HEK293 (cell line): ENCODE measurements around the gene MICU1.

ENCODE experiments used
- CTCF ChIA-PET: fragments of 350-600 bp; formaldehyde crosslinking; extraction: SDS; loops from one replicate; lab custom pipeline; 2021; ENCODE audit warnings: antibody characterized with exemption; lab: Yijun Ruan, JAX
- POLR2A ChIA-PET: fragments of 300-600 bp; formaldehyde crosslinking; extraction: SDS; loops from one replicate; lab custom pipeline; 2020; ENCODE audit warnings: antibody characterized with exemption, inconsistent platforms; lab: Yijun Ruan, JAX
- H3K27ac ChIP-seq: fragments of 200-500 bp; sonication (Bioruptor generic); 2 replicates; pipeline ENCODE4 v1.5.1; 2014; ENCODE audit warnings: low read depth, low read length, control low read depth, inconsistent platforms; ENCODE audit errors: extremely low read depth
- H3K36me3 ChIP-seq, 2 experiments: fragments of 200-500 bp in 1 of 2; sonication (Bioruptor generic) in 1 of 2; 1 replicate in 1 of 2; 2 replicates in 1 of 2; pipeline ENCODE4 v1.5.1; 2014 to 2017; ENCODE audit warnings: inconsistent platforms in 2 of 2, low read length in 2 of 2; ENCODE audit not compliant: control insufficient read depth in 2 of 2, insufficient read depth in 1 of 2
- H3K4me1 ChIP-seq: fragments of 200-500 bp; sonication (Bioruptor generic); 2 replicates; pipeline ENCODE4 v1.5.1; 2014; ENCODE audit warnings: mild to moderate bottlenecking, low read length, inconsistent platforms; ENCODE audit not compliant: control insufficient read depth, insufficient read depth
- H3K4me3 ChIP-seq: 2 replicates; pipeline ENCODE4 v1.5.1; 2011; ENCODE audit warnings: low read depth, mild to moderate bottlenecking, control low read depth, low read length, moderate library complexity
- H3K9me3 ChIP-seq: fragments of 200-500 bp; sonication (Bioruptor generic); 2 replicates; pipeline ENCODE4 v1.5.1; 2014; ENCODE audit warnings: low read depth, low read length, inconsistent platforms; ENCODE audit not compliant: control insufficient read depth, insufficient read depth
- GFI1B ChIP-seq: fragments of 450-650 bp; formaldehyde crosslinking; IDR thresholded peaks from 2 replicates; pipeline ENCODE4 v1.5.1; 2016; ENCODE audit warnings: missing biosample characterization, missing genetic modification characterization
- HOXC10 ChIP-seq: sonication (generic); formaldehyde crosslinking; IDR thresholded peaks from 2 replicates; pipeline ENCODE4 v1.8.1; 2023; ENCODE audit warnings: mild to moderate bottlenecking, missing genetic modification reagents
- OSR2 ChIP-seq: fragments of 450-650 bp; formaldehyde crosslinking; IDR thresholded peaks from 2 replicates; pipeline ENCODE4 v1.5.1; 2016; ENCODE audit warnings: missing biosample characterization, missing genetic modification characterization
- TCF7L2 ChIP-seq: IDR thresholded peaks from 2 replicates; pipeline ENCODE4 v1.6.1; 2011; ENCODE audit warnings: low read depth, mild to moderate bottlenecking, inconsistent platforms, low read length, moderate library complexity, borderline replicate concordance
- YY1 ChIP-seq: fragments of 450-650 bp; formaldehyde crosslinking; IDR thresholded peaks from 2 replicates; pipeline ENCODE4 v1.5.1; 2018; ENCODE audit warnings: missing biosample characterization, missing genetic modification characterization
- ZBTB7A ChIP-seq: fragments of 450-650 bp; formaldehyde crosslinking; IDR thresholded peaks from 2 replicates; pipeline ENCODE4 v1.5.1; 2016; ENCODE audit warnings: low read depth, missing biosample characterization, missing genetic modification characterization
- ZFHX2 ChIP-seq: fragments of 450-650 bp; formaldehyde crosslinking; conservative IDR thresholded peaks from 2 replicates; pipeline ENCODE4 v1.5.1; 2016; ENCODE audit warnings: missing biosample characterization, missing genetic modification characterization
- ZNF239 ChIP-seq: fragments of 450-650 bp; formaldehyde crosslinking; IDR thresholded peaks from 2 replicates; pipeline ENCODE4 v1.5.1; 2016; ENCODE audit warnings: missing biosample characterization, missing genetic modification characterization
- ZNF311 ChIP-seq: fragments of 450-650 bp; formaldehyde crosslinking; IDR thresholded peaks from 2 replicates; pipeline ENCODE4 v1.5.1; 2017; ENCODE audit warnings: missing biosample characterization, missing genetic modification characterization, borderline replicate concordance
- ZNF324 ChIP-seq: fragments of 450-650 bp; formaldehyde crosslinking; IDR thresholded peaks from 2 replicates; pipeline ENCODE4 v1.5.1; 2016; ENCODE audit warnings: missing biosample characterization, missing genetic modification characterization
- ZNF341 ChIP-seq: fragments of 450-650 bp; formaldehyde crosslinking; IDR thresholded peaks from 2 replicates; pipeline ENCODE4; 2016; ENCODE audit warnings: low read depth, missing biosample characterization, missing genetic modification characterization
- ZNF426 ChIP-seq: fragments of 450-650 bp; formaldehyde crosslinking; IDR thresholded peaks from 2 replicates; pipeline ENCODE4 v1.5.1; 2017; ENCODE audit warnings: missing biosample characterization, missing genetic modification characterization, mild to moderate bottlenecking, inconsistent platforms, moderate library complexity
- ZNF433 ChIP-seq: fragments of 450-650 bp; formaldehyde crosslinking; IDR thresholded peaks from 2 replicates; pipeline ENCODE4 v1.5.1; 2016; ENCODE audit warnings: missing biosample characterization, missing genetic modification characterization, low read depth
- ZNF501 ChIP-seq: fragments of 450-650 bp; formaldehyde crosslinking; IDR thresholded peaks from 2 replicates; pipeline ENCODE4 v1.5.1; 2016; ENCODE audit warnings: missing biosample characterization, missing genetic modification characterization
- ZNF544 ChIP-seq: fragments of 450-650 bp; formaldehyde crosslinking; IDR thresholded peaks from 2 replicates; pipeline ENCODE4 v1.5.0; 2017; ENCODE audit warnings: missing biosample characterization, missing genetic modification characterization
- ZNF561 ChIP-seq: fragments of 450-650 bp; IDR thresholded peaks from 2 replicates; pipeline ENCODE4 v1.5.1; 2018; ENCODE audit warnings: missing biosample characterization, missing genetic modification characterization, borderline replicate concordance
- ZNF600 ChIP-seq: fragments of 450-650 bp; formaldehyde crosslinking; IDR thresholded peaks from 2 replicates; pipeline ENCODE4 v1.5.1; 2016; ENCODE audit warnings: missing biosample characterization, missing genetic modification characterization
- ZNF621 ChIP-seq: fragments of 450-650 bp; formaldehyde crosslinking; IDR thresholded peaks from 2 replicates; pipeline ENCODE4 v1.5.1; 2017; ENCODE audit warnings: missing biosample characterization, missing genetic modification characterization
- ZNF623 ChIP-seq: fragments of 450-650 bp; formaldehyde crosslinking; IDR thresholded peaks from 2 replicates; pipeline ENCODE4 v1.5.1; 2016; ENCODE audit warnings: missing biosample characterization, missing genetic modification characterization
- ZNF624 ChIP-seq: fragments of 450-650 bp; formaldehyde crosslinking; IDR thresholded peaks from 2 replicates; pipeline ENCODE4 v1.5.1; 2017; ENCODE audit warnings: missing biosample characterization, missing genetic modification characterization
- ZNF747 ChIP-seq: fragments of 450-650 bp; formaldehyde crosslinking; IDR thresholded peaks from 2 replicates; pipeline ENCODE4 v1.5.1; 2016; ENCODE audit warnings: missing biosample characterization, missing genetic modification characterization
- ZSCAN23 ChIP-seq: fragments of 450-650 bp; formaldehyde crosslinking; IDR thresholded peaks from 2 replicates; pipeline ENCODE4 v1.5.1; 2016; ENCODE audit warnings: missing biosample characterization, missing genetic modification characterization
- ZSCAN30 ChIP-seq: fragments of 450-650 bp; IDR thresholded peaks from 2 replicates; pipeline ENCODE4 v1.5.1; 2018; ENCODE audit warnings: missing biosample characterization, mild to moderate bottlenecking, missing genetic modification characterization, moderate library complexity
- TF ChIP-seq, protein P1 (sequence below): fragments of 450-650 bp; formaldehyde crosslinking; IDR thresholded peaks from 2 replicates; pipeline ENCODE4 v1.5.1; 2017; ENCODE audit warnings: missing biosample characterization, mild to moderate bottlenecking, missing genetic modification characterization, moderate library complexity
- TF ChIP-seq, protein P2 (sequence below): fragments of 450-650 bp; formaldehyde crosslinking; IDR thresholded peaks from 2 replicates; pipeline ENCODE4 v1.5.1; 2016; ENCODE audit warnings: missing biosample characterization, missing genetic modification characterization
- TF ChIP-seq, protein P3 (sequence below): fragments of 450-650 bp; formaldehyde crosslinking; IDR thresholded peaks from 2 replicates; pipeline ENCODE4 v1.5.1; 2016; ENCODE audit warnings: missing biosample characterization, missing genetic modification characterization
- TF ChIP-seq, protein P4 (sequence below): fragments of 450-650 bp; IDR thresholded peaks from 2 replicates; pipeline ENCODE4 v1.5.1; 2018; ENCODE audit warnings: missing biosample characterization, mild to moderate bottlenecking, missing genetic modification characterization
- TF ChIP-seq, protein P5 (sequence below): fragments of 450-650 bp; formaldehyde crosslinking; IDR thresholded peaks from 2 replicates; pipeline ENCODE4 v1.5.1; 2016; ENCODE audit warnings: missing biosample characterization, missing genetic modification characterization

MICU1 gene

DNA sequence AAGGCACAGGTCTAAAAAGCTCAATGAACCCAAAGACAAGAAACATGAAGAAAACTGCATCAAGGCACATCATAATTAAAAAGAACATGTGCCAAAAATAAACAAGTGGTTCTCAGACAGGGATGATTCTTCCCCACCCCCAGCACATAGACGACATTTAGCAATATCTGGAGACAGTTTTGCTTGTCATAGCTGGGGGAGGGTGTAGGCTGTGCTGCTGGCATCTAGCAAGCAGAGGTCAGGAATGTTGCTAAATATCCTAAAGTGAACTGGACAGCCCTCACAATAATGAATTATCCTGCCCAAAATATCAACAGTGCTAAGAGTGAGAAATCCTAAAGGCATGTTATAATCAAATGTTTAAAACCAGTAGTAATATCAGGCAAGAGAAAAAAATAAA, 122.6 kb downstream of the MICU1 start (continued):
- no peak for TF ChIP-seq ZNF426
- TF ChIP-seq TCF7L2, result no peak
- no peak for TF ChIP-seq ZNF624 (tag by site-specific recombination)
- TF ChIP-seq HOXC10 (CRISPR knock-in tag), result no peak
- no peak for TF ChIP-seq ZNF621 (tag by site-specific recombination)
- TF ChIP-seq ZNF311, result no peak
- TF ChIP-seq GFI1B (tag by site-specific recombination), result no peak
- TF ChIP-seq ZNF544 (tag by site-specific recombination), result no peak

DNA sequence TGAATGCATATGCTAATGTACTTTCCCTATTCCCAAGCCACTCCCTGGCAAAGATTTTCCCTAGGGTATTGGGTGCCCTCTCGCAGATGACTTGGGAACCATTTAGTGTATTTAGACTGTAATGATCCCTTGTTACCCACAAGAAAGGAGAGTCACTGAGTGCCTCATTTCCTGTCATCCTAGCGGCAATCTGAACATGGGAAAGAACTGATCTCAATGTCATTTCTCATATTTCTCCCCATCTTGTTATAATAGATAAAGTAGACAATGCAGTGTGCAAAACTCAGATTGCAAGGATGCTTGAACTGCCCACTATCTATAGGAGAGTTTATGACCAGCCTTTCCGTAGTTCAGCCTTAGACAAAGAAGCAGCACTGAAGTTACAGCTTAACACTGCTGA, 123.3 kb downstream of the MICU1 start:
- CTCF ChIA-PET, result no interaction called here
- POLR2A ChIA-PET, result no interaction called here

More for the DNA sequence above, 123.3 kb downstream of the MICU1 start:
- no peaks in the 10 kb centered on the region for H3K36me3 ChIP-seq
- no peak overlapping the region for H3K4me3 ChIP-seq
- TF ChIP-seq, protein P1, sequence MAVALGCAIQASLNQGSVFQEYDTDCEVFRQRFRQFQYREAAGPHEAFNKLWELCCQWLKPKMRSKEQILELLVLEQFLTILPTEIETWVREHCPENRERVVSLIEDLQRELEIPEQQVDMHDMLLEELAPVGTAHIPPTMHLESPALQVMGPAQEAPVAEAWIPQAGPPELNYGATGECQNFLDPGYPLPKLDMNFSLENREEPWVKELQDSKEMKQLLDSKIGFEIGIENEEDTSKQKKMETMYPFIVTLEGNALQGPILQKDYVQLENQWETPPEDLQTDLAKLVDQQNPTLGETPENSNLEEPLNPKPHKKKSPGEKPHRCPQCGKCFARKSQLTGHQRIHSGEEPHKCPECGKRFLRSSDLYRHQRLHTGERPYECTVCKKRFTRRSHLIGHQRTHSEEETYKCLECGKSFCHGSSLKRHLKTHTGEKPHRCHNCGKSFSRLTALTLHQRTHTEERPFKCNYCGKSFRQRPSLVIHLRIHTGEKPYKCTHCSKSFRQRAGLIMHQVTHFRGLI, result no peak
- TF ChIP-seq ZNF324 (tag by site-specific recombination) (no peak), ZBTB7A (tag by site-specific recombination) (no peak), ZNF501 (tag by site-specific recombination) (no peak), YY1 (tag by site-specific recombination) (no peak), ZNF561 (no peak), ZNF600 (tag by site-specific recombination) (no peak), ZSCAN30 (tag by site-specific recombination) (no peak), ZNF341 (tag by site-specific recombination) (no peak), ZNF747 (tag by site-specific recombination) (no peak), ZNF239 (tag by site-specific recombination) (no peak), OSR2 (tag by site-specific recombination) (no peak), ZSCAN23 (tag by site-specific recombination) (no peak), ZFHX2 (tag by site-specific recombination) (no peak), ZNF433 (tag by site-specific recombination) (no peak), ZNF623 (tag by site-specific recombination) (no peak)
- TF ChIP-seq, protein P2, sequence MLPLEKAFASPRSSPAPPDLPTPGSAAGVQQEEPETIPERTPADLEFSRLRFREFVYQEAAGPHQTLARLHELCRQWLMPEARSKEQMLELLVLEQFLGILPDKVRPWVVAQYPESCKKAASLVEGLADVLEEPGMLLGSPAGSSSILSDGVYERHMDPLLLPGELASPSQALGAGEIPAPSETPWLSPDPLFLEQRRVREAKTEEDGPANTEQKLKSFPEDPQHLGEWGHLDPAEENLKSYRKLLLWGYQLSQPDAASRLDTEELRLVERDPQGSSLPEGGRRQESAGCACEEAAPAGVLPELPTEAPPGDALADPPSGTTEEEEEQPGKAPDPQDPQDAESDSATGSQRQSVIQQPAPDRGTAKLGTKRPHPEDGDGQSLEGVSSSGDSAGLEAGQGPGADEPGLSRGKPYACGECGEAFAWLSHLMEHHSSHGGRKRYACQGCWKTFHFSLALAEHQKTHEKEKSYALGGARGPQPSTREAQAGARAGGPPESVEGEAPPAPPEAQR (tag by site-specific recombination), result no peak
- TF ChIP-seq, protein P3, sequence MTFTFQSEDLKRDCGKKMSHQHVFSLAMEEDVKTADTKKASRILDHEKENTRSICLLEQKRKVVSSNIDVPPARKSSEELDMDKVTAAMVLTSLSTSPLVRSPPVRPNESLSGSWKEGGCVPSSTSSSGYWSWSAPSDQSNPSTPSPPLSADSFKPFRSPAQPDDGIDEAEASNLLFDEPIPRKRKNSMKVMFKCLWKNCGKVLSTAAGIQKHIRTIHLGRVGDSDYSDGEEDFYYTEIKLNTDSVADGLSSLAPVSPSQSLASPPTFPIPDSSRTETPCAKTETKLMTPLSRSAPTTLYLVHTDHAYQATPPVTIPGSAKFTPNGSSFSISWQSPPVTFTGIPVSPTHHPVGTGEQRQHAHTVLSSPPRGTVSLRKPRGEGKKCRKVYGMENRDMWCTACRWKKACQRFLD, result no peak
- TF ChIP-seq, protein P4, sequence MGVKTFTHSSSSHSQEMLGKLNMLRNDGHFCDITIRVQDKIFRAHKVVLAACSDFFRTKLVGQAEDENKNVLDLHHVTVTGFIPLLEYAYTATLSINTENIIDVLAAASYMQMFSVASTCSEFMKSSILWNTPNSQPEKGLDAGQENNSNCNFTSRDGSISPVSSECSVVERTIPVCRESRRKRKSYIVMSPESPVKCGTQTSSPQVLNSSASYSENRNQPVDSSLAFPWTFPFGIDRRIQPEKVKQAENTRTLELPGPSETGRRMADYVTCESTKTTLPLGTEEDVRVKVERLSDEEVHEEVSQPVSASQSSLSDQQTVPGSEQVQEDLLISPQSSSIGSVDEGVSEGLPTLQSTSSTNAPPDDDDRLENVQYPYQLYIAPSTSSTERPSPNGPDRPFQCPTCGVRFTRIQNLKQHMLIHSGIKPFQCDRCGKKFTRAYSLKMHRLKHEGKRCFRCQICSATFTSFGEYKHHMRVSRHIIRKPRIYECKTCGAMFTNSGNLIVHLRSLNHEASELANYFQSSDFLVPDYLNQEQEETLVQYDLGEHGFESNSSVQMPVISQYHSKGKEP (tag by site-specific recombination), result no peak
- TF ChIP-seq, protein P5, sequence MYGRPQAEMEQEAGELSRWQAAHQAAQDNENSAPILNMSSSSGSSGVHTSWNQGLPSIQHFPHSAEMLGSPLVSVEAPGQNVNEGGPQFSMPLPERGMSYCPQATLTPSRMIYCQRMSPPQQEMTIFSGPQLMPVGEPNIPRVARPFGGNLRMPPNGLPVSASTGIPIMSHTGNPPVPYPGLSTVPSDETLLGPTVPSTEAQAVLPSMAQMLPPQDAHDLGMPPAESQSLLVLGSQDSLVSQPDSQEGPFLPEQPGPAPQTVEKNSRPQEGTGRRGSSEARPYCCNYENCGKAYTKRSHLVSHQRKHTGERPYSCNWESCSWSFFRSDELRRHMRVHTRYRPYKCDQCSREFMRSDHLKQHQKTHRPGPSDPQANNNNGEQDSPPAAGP, result no peak
- no peaks in the 10 kb centered on the region for H3K4me1 ChIP-seq
- no peaks in the 10 kb centered on the region for H3K9me3 ChIP-seq
- H3K27ac ChIP-seq, result no peak overlapping the region
